WTC11 (cell line): ENCODE data around the gene ARSJ. TPM values are rescaled to one million over a fixed set of nuclear protein-coding genes. Genes with fewer than 3 reads are reported as not detected.

ENCODE experiments used
- ATAC-seq: fragments of 200-7000 bp; cut with Tn5 transposase; 2 replicates; pipeline ENCODE4 v1.10.0; 2021; ENCODE audit warnings: mild to moderate bottlenecking, moderate library complexity
- CTCF ChIA-PET: fragments of 300-600 bp; sonication (Branson Sonifier 250); formaldehyde crosslinking; loops from one replicate; lab custom pipeline; 2021; ENCODE audit warnings: antibody characterized with exemption; lab: Charles Lee
- POLR2A ChIA-PET: fragments of 350-600 bp; sonication (Branson Sonifier 250); formaldehyde crosslinking; loops from one replicate; lab custom pipeline; 2021; ENCODE audit warnings: antibody characterized with exemption; lab: Charles Lee
- DNase-seq: peaks from one replicate; pipeline ENCODE4 v3.0.0; 2021; ENCODE audit warnings: low spot score
- H3K27ac Mint-ChIP-seq: 2 replicates; pipeline ENCODE4 v1.8.0; 2021; ENCODE audit warnings: mixed read lengths
- H3K27me3 Mint-ChIP-seq: 2 replicates; pipeline ENCODE4 v1.8.0; 2021; ENCODE audit warnings: low read depth, mild to moderate bottlenecking, moderate library complexity, mixed read lengths
- H3K36me3 Mint-ChIP-seq: 2 replicates; pipeline ENCODE4 v1.8.0; 2021; ENCODE audit warnings: mixed read lengths
- H3K4me1 Mint-ChIP-seq: 2 replicates; pipeline ENCODE4 v1.8.0; 2022; ENCODE audit warnings: mixed read lengths
- H3K4me3 Mint-ChIP-seq: 2 replicates; pipeline ENCODE4 v1.8.0; 2021; ENCODE audit warnings: mild to moderate bottlenecking, moderate library complexity, mixed read lengths
- H3K9me3 Mint-ChIP-seq: 2 replicates; pipeline ENCODE4 v1.8.0; 2021; ENCODE audit warnings: mixed read lengths
- ATF1 ChIP-seq: sonication (generic); formaldehyde crosslinking; IDR thresholded peaks from 2 replicates; pipeline ENCODE4 v1.8.1; 2023; ENCODE audit warnings: mild to moderate bottlenecking, moderate library complexity, missing genetic modification reagents
- FOXJ3 ChIP-seq: sonication (generic); formaldehyde crosslinking; IDR thresholded peaks from 2 replicates; pipeline ENCODE4 v1.9.0; 2021; ENCODE audit warnings: missing genetic modification reagents, mild to moderate bottlenecking, borderline replicate concordance
- IRF1 ChIP-seq: sonication (generic); formaldehyde crosslinking; IDR thresholded peaks from 2 replicates; pipeline ENCODE4 v1.8.0; 2023; ENCODE audit warnings: missing genetic modification reagents
- JAZF1 ChIP-seq: fragments of 250-450 bp; sonication (Bioruptor Pico); IDR thresholded peaks from 2 replicates; pipeline ENCODE4 v1.9.0; 2021; ENCODE audit warnings: moderate library complexity, mild to moderate bottlenecking, inconsistent platforms
- JUN ChIP-seq: sonication (generic); formaldehyde crosslinking; IDR thresholded peaks from 2 replicates; pipeline ENCODE4 v1.8.0; 2023; ENCODE audit warnings: mild to moderate bottlenecking, missing genetic modification reagents
- MLX ChIP-seq: sonication (generic); formaldehyde crosslinking; IDR thresholded peaks from 2 replicates; pipeline ENCODE4 v1.8.1; 2023; ENCODE audit warnings: mild to moderate bottlenecking, missing genetic modification reagents, moderate library complexity
- NFE2L1 ChIP-seq: sonication (generic); formaldehyde crosslinking; IDR thresholded peaks from 2 replicates; pipeline ENCODE4 v1.8.1; 2023; ENCODE audit warnings: missing genetic modification reagents
- NR2C2 ChIP-seq: sonication (generic); formaldehyde crosslinking; IDR thresholded peaks from 2 replicates; pipeline ENCODE4 v1.8.0; 2022; ENCODE audit warnings: mild to moderate bottlenecking, missing genetic modification reagents
- NR3C1 ChIP-seq: sonication (generic); formaldehyde crosslinking; conservative IDR thresholded peaks from 2 replicates; pipeline ENCODE4 v1.8.1; 2023; ENCODE audit warnings: low read depth, mild to moderate bottlenecking, missing genetic modification reagents
- PRRX2 ChIP-seq: fragments of 250-450 bp; sonication (Bioruptor Pico); IDR thresholded peaks from 2 replicates; pipeline ENCODE4 v1.8.0; 2021; ENCODE audit warnings: mild to moderate bottlenecking
- RELA ChIP-seq: sonication (generic); formaldehyde crosslinking; IDR thresholded peaks from 2 replicates; pipeline ENCODE4 v1.8.1; 2022; ENCODE audit warnings: missing genetic modification reagents, mild to moderate bottlenecking, borderline replicate concordance
- TEAD4 ChIP-seq: sonication (generic); formaldehyde crosslinking; IDR thresholded peaks from 2 replicates; pipeline ENCODE4 v1.8.0; 2022; ENCODE audit warnings: mild to moderate bottlenecking, missing genetic modification reagents
- ZBTB21 ChIP-seq: sonication (generic); formaldehyde crosslinking; IDR thresholded peaks from 2 replicates; pipeline ENCODE4 v1.8.1; 2023; ENCODE audit warnings: mild to moderate bottlenecking, missing genetic modification reagents, borderline replicate concordance
- ZMAT4 ChIP-seq: fragments of 250-450 bp; sonication (Bioruptor Pico); IDR thresholded peaks from 2 replicates; pipeline ENCODE4 v1.9.0; 2021; ENCODE audit warnings: mild to moderate bottlenecking
- total RNA-seq: library from RNA; stranded (reverse); gene quantifications from 3 replicates; pipeline ENCODE4 v1.2.3, GENCODE V29; 2021
- TF ChIP-seq, protein P1 (sequence below): sonication (generic); formaldehyde crosslinking; IDR thresholded peaks from 2 replicates; pipeline ENCODE4 v1.8.1; 2023; ENCODE audit warnings: mild to moderate bottlenecking, missing genetic modification reagents
- TF ChIP-seq, protein P2 (sequence below): sonication (generic); formaldehyde crosslinking; IDR thresholded peaks from 2 replicates; pipeline ENCODE4 v1.8.0; 2022; ENCODE audit warnings: mild to moderate bottlenecking, missing genetic modification reagents
- TF ChIP-seq, protein P3 (sequence below): sonication (generic); formaldehyde crosslinking; IDR thresholded peaks from 2 replicates; pipeline ENCODE4 v1.8.0; 2022; ENCODE audit warnings: missing genetic modification reagents
- TF ChIP-seq, protein P4 (sequence below): sonication (generic); formaldehyde crosslinking; conservative IDR thresholded peaks from 2 replicates; pipeline ENCODE4 v1.8.1; 2023; ENCODE audit warnings: mild to moderate bottlenecking, low read depth, missing genetic modification reagents, moderate library complexity

The ARSJ gene
- total RNA-seq, 1 experiment from 2014 or later, result 6.6 TPM

DNA sequence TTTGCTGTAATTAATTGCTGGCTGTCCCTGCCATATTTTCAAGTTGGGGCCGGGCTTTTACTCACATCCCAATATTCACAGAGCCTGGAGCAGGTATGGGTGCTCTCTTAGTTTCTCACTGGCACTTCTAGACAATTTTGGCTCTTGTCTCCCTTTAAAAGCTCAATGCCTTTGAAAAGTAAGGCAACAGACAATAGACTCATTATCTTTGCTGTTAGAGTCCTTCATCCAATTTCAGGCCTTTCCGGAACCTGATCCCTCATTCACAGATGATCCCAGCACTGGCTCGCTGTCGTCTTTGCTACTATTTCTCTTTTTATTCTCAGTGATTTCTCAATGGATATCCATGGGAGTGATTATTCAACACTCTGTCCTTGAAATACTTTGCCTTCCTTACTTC is 6.7 kb downstream of the ARSJ start:
- DNase-seq (no peak), ATAC-seq (no peak)
- Mint-ChIP-seq H3K9me3 (peaks cover 10% of the 10 kb centered on the region; the same call in 1 of the 2 replicates), H3K4me1 (peaks cover 9% of the 10 kb centered on the region), H3K4me3 (no peak overlapping the region), H3K27ac (no peak overlapping the region), H3K36me3 (no peaks in the 10 kb centered on the region), H3K27me3 (peaks cover 4% of the 10 kb centered on the region; the same call in 1 of the 2 replicates)
- TF ChIP-seq, protein P1, sequence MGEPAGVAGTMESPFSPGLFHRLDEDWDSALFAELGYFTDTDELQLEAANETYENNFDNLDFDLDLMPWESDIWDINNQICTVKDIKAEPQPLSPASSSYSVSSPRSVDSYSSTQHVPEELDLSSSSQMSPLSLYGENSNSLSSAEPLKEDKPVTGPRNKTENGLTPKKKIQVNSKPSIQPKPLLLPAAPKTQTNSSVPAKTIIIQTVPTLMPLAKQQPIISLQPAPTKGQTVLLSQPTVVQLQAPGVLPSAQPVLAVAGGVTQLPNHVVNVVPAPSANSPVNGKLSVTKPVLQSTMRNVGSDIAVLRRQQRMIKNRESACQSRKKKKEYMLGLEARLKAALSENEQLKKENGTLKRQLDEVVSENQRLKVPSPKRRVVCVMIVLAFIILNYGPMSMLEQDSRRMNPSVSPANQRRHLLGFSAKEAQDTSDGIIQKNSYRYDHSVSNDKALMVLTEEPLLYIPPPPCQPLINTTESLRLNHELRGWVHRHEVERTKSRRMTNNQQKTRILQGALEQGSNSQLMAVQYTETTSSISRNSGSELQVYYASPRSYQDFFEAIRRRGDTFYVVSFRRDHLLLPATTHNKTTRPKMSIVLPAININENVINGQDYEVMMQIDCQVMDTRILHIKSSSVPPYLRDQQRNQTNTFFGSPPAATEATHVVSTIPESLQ (CRISPR knock-in tag), result no peak
- TF ChIP-seq ATF1, result no peak
- TF ChIP-seq, protein P2, sequence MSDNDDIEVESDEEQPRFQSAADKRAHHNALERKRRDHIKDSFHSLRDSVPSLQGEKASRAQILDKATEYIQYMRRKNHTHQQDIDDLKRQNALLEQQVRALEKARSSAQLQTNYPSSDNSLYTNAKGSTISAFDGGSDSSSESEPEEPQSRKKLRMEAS (CRISPR knock-in tag), result no peak
- TF ChIP-seq TEAD4 (CRISPR knock-in tag), result no peak
- TF ChIP-seq, protein P3, sequence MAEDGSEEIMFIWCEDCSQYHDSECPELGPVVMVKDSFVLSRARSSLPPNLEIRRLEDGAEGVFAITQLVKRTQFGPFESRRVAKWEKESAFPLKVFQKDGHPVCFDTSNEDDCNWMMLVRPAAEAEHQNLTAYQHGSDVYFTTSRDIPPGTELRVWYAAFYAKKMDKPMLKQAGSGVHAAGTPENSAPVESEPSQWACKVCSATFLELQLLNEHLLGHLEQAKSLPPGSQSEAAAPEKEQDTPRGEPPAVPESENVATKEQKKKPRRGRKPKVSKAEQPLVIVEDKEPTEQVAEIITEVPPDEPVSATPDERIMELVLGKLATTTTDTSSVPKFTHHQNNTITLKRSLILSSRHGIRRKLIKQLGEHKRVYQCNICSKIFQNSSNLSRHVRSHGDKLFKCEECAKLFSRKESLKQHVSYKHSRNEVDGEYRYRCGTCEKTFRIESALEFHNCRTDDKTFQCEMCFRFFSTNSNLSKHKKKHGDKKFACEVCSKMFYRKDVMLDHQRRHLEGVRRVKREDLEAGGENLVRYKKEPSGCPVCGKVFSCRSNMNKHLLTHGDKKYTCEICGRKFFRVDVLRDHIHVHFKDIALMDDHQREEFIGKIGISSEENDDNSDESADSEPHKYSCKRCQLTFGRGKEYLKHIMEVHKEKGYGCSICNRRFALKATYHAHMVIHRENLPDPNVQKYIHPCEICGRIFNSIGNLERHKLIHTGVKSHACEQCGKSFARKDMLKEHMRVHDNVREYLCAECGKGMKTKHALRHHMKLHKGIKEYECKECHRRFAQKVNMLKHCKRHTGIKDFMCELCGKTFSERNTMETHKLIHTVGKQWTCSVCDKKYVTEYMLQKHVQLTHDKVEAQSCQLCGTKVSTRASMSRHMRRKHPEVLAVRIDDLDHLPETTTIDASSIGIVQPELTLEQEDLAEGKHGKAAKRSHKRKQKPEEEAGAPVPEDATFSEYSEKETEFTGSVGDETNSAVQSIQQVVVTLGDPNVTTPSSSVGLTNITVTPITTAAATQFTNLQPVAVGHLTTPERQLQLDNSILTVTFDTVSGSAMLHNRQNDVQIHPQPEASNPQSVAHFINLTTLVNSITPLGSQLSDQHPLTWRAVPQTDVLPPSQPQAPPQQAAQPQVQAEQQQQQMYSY, result no peak
- TF ChIP-seq IRF1 (CRISPR knock-in tag), result no peak
- no peak for TF ChIP-seq JUN (CRISPR knock-in tag)
- no peak for TF ChIP-seq FOXJ3 (CRISPR knock-in tag)
- TF ChIP-seq ZBTB21, result no peak
- no peak for TF ChIP-seq PRRX2 (CRISPR knock-in tag)
- TF ChIP-seq RELA, result no peak
- ChIA-PET CTCF (no interaction called here), POLR2A (no interaction called here)

GRCh38 chr4:113971706-113972360 is 7.6 kb downstream of the ARSJ start:
- H3K27ac Mint-ChIP-seq, result no peak overlapping the region
- no peaks in the 10 kb centered on the region; the same call in 1 of the 2 replicates for H3K27me3 Mint-ChIP-seq
- ChIA-PET CTCF (interaction anchor here (0.7 kb wide), 1 partner anchor 724 kb away, joined by 4 read pairs; no protein-coding TSS in a partner anchor), POLR2A (no interaction called here)
- H3K36me3 Mint-ChIP-seq, result no peaks in the 10 kb centered on the region
- H3K4me3 Mint-ChIP-seq, result no peak overlapping the region
- no peaks in the 10 kb centered on the region; the same call in 1 of the 2 replicates for H3K4me1 Mint-ChIP-seq
- TF ChIP-seq MLX (no peak), RELA (no peak), JAZF1 (CRISPR knock-in tag) (no peak), ZMAT4 (CRISPR knock-in tag) (no peak), NR2C2 (CRISPR knock-in tag) (no peak), NR3C1 (CRISPR knock-in tag) (no peak), NFE2L1 (CRISPR knock-in tag) (no peak)
- TF ChIP-seq, protein P4, sequence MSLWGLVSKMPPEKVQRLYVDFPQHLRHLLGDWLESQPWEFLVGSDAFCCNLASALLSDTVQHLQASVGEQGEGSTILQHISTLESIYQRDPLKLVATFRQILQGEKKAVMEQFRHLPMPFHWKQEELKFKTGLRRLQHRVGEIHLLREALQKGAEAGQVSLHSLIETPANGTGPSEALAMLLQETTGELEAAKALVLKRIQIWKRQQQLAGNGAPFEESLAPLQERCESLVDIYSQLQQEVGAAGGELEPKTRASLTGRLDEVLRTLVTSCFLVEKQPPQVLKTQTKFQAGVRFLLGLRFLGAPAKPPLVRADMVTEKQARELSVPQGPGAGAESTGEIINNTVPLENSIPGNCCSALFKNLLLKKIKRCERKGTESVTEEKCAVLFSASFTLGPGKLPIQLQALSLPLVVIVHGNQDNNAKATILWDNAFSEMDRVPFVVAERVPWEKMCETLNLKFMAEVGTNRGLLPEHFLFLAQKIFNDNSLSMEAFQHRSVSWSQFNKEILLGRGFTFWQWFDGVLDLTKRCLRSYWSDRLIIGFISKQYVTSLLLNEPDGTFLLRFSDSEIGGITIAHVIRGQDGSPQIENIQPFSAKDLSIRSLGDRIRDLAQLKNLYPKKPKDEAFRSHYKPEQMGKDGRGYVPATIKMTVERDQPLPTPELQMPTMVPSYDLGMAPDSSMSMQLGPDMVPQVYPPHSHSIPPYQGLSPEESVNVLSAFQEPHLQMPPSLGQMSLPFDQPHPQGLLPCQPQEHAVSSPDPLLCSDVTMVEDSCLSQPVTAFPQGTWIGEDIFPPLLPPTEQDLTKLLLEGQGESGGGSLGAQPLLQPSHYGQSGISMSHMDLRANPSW, result no peak
- DNase-seq, result no peak
- H3K9me3 Mint-ChIP-seq, result peaks cover 10% of the 10 kb centered on the region; the same call in 1 of the 2 replicates
- ATAC-seq, result no peak
